ENCODE results near the gene F11R.
"Not testable (repeated sequence)": the region's sequence is repeated elsewhere in the genome, so short reads cannot be mapped to it uniquely, and the experiment has no call there.

Gene F11R

GRCh38 chr1:161020509-161021164 lies at the start of gene F11R:
Gene F11R, minus strand, starts transcription at chr1:161021152. Its CDS starts 79 bp downstream, at chr1:161021073.
- ChIA-PET POLR2A (ENCODE audit: low non-redundant PET) (interaction anchor here (0.6 to 2.5 kb wide), 6 partner anchors 18 to 112 kb away, joined by 3 to 9 read pairs (median 4); partner anchors contain the start of genes TSTD1 and USF1), CTCF (interaction anchor here (0.6 to 3.2 kb wide), 6 partner anchors 23 to 78 kb away, joined by 3 to 12 read pairs (median 4); partner anchors contain the start of gene NECTIN4)
- TF ChIP-seq CTCF (conservative IDR thresholded peaks at IDR 0.05; ENCODE audit: low read depth) = no peak
- peak within 1 kb of the TSS; percentile 94 for H3K27ac ChIP-seq
- DNase-seq (ENCODE audit: low spot score) = peak; percentile 74

- DNase-seq (ENCODE audit: low spot score) = no peak
- H3K27ac ChIP-seq = no peak within 1 kb of the TSS
- POLR2A ChIA-PET (ENCODE audit: low non-redundant PET) = interaction anchor here (0.6 kb wide), 1 partner anchor 747 kb away, joined by 3 read pairs; no protein-coding TSS in a partner anchor
- TF ChIP-seq CTCF (conservative IDR thresholded peaks at IDR 0.05; ENCODE audit: low read depth) = no peak
- CTCF ChIA-PET = interaction anchor here (6.8 kb wide), 1 partner anchor 27 kb away, joined by 75 read pairs; the partner anchor contains the start of gene KLHDC9
Measured at GRCh38 chr1:161069731-161070270, 48.8 kb upstream of the F11R start, which contains the start of gene ARHGAP30. Gene ARHGAP30, minus strand, starts transcription at chr1:161069891. Its CDS starts 267 bp downstream, at chr1:161069624.

- TF ChIP-seq CTCF (conservative IDR thresholded peaks at IDR 0.05; ENCODE audit: low read depth) = no peak
- no peak overlapping the region for H3K27ac ChIP-seq
- DNase-seq (ENCODE audit: low spot score) = no peak
- CTCF ChIA-PET = interaction anchor here (6.8 kb wide), 1 partner anchor 27 kb away, joined by 75 read pairs; the partner anchor contains the start of gene KLHDC9
- POLR2A ChIA-PET (ENCODE audit: low non-redundant PET) = no interaction called here
Measured at GRCh38 chr1:161069241-161069640, 48.3 kb upstream of the F11R start.

GRCh38 chr1:161068306-161069234 lies 47.6 kb upstream of the F11R start:
- no peak for DNase-seq (ENCODE audit: low spot score)
- no peak for TF ChIP-seq CTCF (conservative IDR thresholded peaks at IDR 0.05; ENCODE audit: low read depth)
- ChIA-PET CTCF (interaction anchor here (0.6 to 1.1 kb wide), 2 partner anchors 29 to 48 kb away, joined by 3 read pairs; partner anchors contain the start of gene KLHDC9), POLR2A (ENCODE audit: low non-redundant PET) (no interaction called here)
- H3K27ac ChIP-seq = no peak overlapping the region

- ChIA-PET CTCF (interaction anchor here (0.6 kb wide), 1 partner anchor 57 kb away, joined by 3 read pairs; no protein-coding TSS in a partner anchor), POLR2A (ENCODE audit: low non-redundant PET) (interaction anchor here (0.6 kb wide), 1 partner anchor 18 kb away, joined by 5 read pairs; no protein-coding TSS in a partner anchor)
- no peak for TF ChIP-seq CTCF (conservative IDR thresholded peaks at IDR 0.05; ENCODE audit: low read depth)
- no peak for DNase-seq (ENCODE audit: low spot score)
- no peak overlapping the region for H3K27ac ChIP-seq
Measured at GRCh38 chr1:161066694-161067093, 45.7 kb upstream of the F11R start.

- POLR2A ChIA-PET (ENCODE audit: low non-redundant PET); CTCF ChIA-PET; H3K27ac ChIP-seq; DNase-seq (ENCODE audit: low spot score): not testable (repeated sequence)
Measured at GRCh38 chr1:161065681-161066080, 44.7 kb upstream of the F11R start.

- CTCF ChIA-PET = interaction anchor here (0.6 kb wide), 2 partner anchors 22 to 74 kb away, joined by 3 read pairs; no protein-coding TSS in a partner anchor
- H3K27ac ChIP-seq; POLR2A ChIA-PET (ENCODE audit: low non-redundant PET); DNase-seq (ENCODE audit: low spot score): not testable (repeated sequence)
Measured at GRCh38 chr1:161063936-161064335, 43.0 kb upstream of the F11R start.
